GM23248 (cell line): Measurements from ENCODE around the gene PPP1R2. TPM values are rescaled to one million over a fixed set of nuclear protein-coding genes. Genes with fewer than 3 reads are reported as not detected.

Source experiments
- DNase-seq: peaks from one replicate; pipeline ENCODE4 v3.0.0-alpha.2; 2015
- H2AFZ ChIP-seq: fragments of 200-600 bp; sonication (generic); 2 replicates; pipeline ENCODE4 v1.6.1; 2016; ENCODE audit warnings: antibody characterized with exemption
- H3F3A ChIP-seq: fragments of 200-600 bp; sonication (generic); 2 replicates; pipeline ENCODE4 v1.6.1; 2016; ENCODE audit warnings: mild to moderate bottlenecking, antibody characterized with exemption, mixed run types; ENCODE audit not compliant: insufficient read depth
- H3K27ac ChIP-seq: fragments of 200-600 bp; sonication (generic); 2 replicates; pipeline ENCODE4 v1.5.1; 2016; ENCODE audit warnings: mild to moderate bottlenecking
- H3K27me3 ChIP-seq: fragments of 200-600 bp; sonication (generic); replicated peaks from 2 replicates; pipeline ENCODE4 v1.6.1; 2016; ENCODE audit warnings: mild to moderate bottlenecking; ENCODE audit not compliant: insufficient read depth
- H3K36me3 ChIP-seq: fragments of 200-600 bp; sonication (generic); 2 replicates; pipeline ENCODE4 v1.6.1; 2016; ENCODE audit warnings: low read depth, mild to moderate bottlenecking
- H3K4me1 ChIP-seq: fragments of 200-600 bp; sonication (generic); 2 replicates; pipeline ENCODE4 v1.6.1; 2016; ENCODE audit warnings: mild to moderate bottlenecking; ENCODE audit not compliant: insufficient read depth
- H3K4me2 ChIP-seq: fragments of 200-600 bp; sonication (generic); one replicate; pipeline ENCODE4 v1.6.1; 2016; ENCODE audit warnings: mild to moderate bottlenecking; ENCODE audit not compliant: unreplicated experiment
- H3K4me3 ChIP-seq: fragments of 200-600 bp; sonication (generic); 2 replicates; pipeline ENCODE4 v1.5.1; 2016; ENCODE audit warnings: mild to moderate bottlenecking
- H3K79me2 ChIP-seq: fragments of 200-600 bp; sonication (generic); 2 replicates; pipeline ENCODE4 v1.6.1; 2016; ENCODE audit warnings: mild to moderate bottlenecking; ENCODE audit not compliant: insufficient read depth
- H3K9ac ChIP-seq: fragments of 200-600 bp; sonication (generic); 2 replicates; pipeline ENCODE4 v1.6.1; 2016; ENCODE audit warnings: mild to moderate bottlenecking
- H3K9me2 ChIP-seq: fragments of 200-600 bp; sonication (generic); 2 replicates; pipeline ENCODE4 v1.6.1; 2016; ENCODE audit warnings: mixed run types, mild to moderate bottlenecking, moderate library complexity; ENCODE audit not compliant: insufficient read depth
- H3K9me3 ChIP-seq: fragments of 200-600 bp; sonication (generic); one replicate; pipeline ENCODE4 v1.6.1; 2017; ENCODE audit warnings: low read depth
- H4K20me1 ChIP-seq: fragments of 200-600 bp; sonication (generic); 2 replicates; pipeline ENCODE4 v1.6.0; 2016; ENCODE audit not compliant: insufficient read depth
- EZH2 ChIP-seq: fragments of 200-600 bp; sonication (generic); IDR thresholded peaks from 2 replicates; pipeline ENCODE4 v1.6.1; 2018; ENCODE audit warnings: antibody characterized with exemption, mild to moderate bottlenecking; ENCODE audit not compliant: insufficient read depth, poor library complexity, severe bottlenecking
- EZH2phosphoT487 ChIP-seq: fragments of 200-600 bp; sonication (generic); IDR thresholded peaks from 2 replicates; pipeline ENCODE4 v1.6.1; 2018; ENCODE audit warnings: antibody characterized with exemption, moderate library complexity, mild to moderate bottlenecking, low read depth; ENCODE audit not compliant: insufficient read depth
- WGBS, 2 experiments: methylation state at CpG; one replicate each; pipeline ENCODE4 v1.1.6; 2015 to 2017; ENCODE audit warnings: low lambda C conversion rate in 2 of 2, low coverage in 1 of 2; ENCODE audit errors: missing lambda C conversion rate in 2 of 2; 5-methylcytosine and 5-hydroxymethylcytosine counted together
- in situ Hi-C: fragments of 300-500 bp; cut with MboI; formaldehyde crosslinking; loops from 2 replicates; pipeline ENCODE4 v1.15.0; 2020
- polyA plus RNA-seq: library from polyadenylated mRNA; unstranded; fragments of >200 nt; fragmentation: Nextera tagmentation; extraction: Ambion mirVana; gene quantifications from 2 replicates; pipeline ENCODE4 v1.2.1, GENCODE V29; 2016
- total RNA-seq: library from RNA; depleted of rRNA; stranded (reverse); fragments of >200 nt; shearing (Covaris generic); gene quantifications from 2 replicates; pipeline ENCODE4 v1.2.3, GENCODE V29; 2014

The PPP1R2 gene
- total and polyA plus RNA-seq, 2 experiments from 2014 or later: 50.9 to 55.8 TPM

GRCh38 chr3:195582947-195583346, 39.8 kb upstream of the PPP1R2 start:
- Histone ChIP-seq H3K9me2 (no peaks in the 10 kb centered on the region), H3K9me3 (no peaks in the 10 kb centered on the region), H3K27ac (no peak overlapping the region), H3K27me3 (no peaks in the 10 kb centered on the region), H4K20me1 (no peaks in the 10 kb centered on the region), H3K79me2 (no peaks in the 10 kb centered on the region), H3K9ac (no peak overlapping the region), H3F3A (no peaks in the 10 kb centered on the region), H2AFZ (0 out of 2 replicates have a peak overlapping the region, but pooled peaks have one; percentile 86), H3K4me1 (peaks cover 18% of the 10 kb centered on the region), H3K36me3 (no peaks in the 10 kb centered on the region), H3K4me3 (no peak overlapping the region), H3K4me2 (no peak overlapping the region)
- DNase-seq: no peak
- no peak for TF ChIP-seq EZH2
- in situ Hi-C loops: no loop called here
- 75 to 77% methylated on average over 9 of the region's 9 CpGs for WGBS, 2 experiments

DNA sequence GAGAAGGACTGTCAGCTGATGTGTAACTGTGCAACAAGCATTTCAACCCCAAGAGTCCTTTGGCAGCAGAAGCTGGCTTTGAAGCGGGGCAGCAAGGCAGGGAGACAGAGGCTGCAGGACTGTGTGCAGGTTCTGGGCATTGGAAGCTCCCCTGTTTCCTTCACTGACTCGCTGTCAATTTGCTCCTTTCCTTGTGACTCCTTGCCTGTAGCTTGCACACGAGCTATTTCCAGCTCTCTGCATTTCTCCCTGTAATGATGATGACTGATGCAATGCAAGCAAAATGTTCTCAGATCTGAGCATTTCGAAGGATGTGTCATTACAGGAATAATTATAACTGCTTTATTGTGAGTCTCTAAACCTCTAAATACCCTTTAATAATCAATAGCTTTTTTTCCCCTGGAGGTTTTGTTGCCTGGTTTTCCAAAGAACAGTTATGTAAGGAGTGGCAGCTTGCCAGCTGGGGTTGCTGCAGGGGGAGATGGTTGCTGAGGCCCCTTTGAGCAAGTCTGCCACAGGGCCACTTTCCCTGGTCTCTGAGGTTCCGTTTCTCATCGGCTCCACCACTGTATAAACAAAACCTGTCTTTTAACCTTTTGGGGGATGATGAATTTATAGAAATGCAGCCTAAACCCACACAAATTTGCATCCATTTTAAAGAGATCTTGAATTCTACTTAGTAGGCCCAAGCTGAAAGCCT, 37.8 kb upstream of the PPP1R2 start:
- H3K4me1 ChIP-seq: peaks cover 18% of the 10 kb centered on the region
- peak; percentile 83 for DNase-seq
- in situ Hi-C loops: no loop called here
- H3F3A ChIP-seq: no peaks in the 10 kb centered on the region
- 17 to 19% methylated on average over 6 of the region's 6 CpGs for WGBS, 2 experiments
- peak overlapping the region; percentile 45 for H3K27ac ChIP-seq
- peak overlapping the region; percentile 51 for H3K9ac ChIP-seq
- H3K9me3 ChIP-seq: no peaks in the 10 kb centered on the region
- H3K4me2 ChIP-seq: peak overlapping the region; percentile 9
- TF ChIP-seq EZH2 (no peak), EZH2phosphoT487 (no peak)
- H3K36me3 ChIP-seq: no peaks in the 10 kb centered on the region
- peak overlapping the region; percentile 63 for H2AFZ ChIP-seq
- H3K79me2 ChIP-seq: no peaks in the 10 kb centered on the region
- H3K27me3 ChIP-seq: no peaks in the 10 kb centered on the region
- H3K9me2 ChIP-seq: no peaks in the 10 kb centered on the region
- H3K4me3 ChIP-seq: no peak overlapping the region
- no peaks in the 10 kb centered on the region for H4K20me1 ChIP-seq

DNA sequence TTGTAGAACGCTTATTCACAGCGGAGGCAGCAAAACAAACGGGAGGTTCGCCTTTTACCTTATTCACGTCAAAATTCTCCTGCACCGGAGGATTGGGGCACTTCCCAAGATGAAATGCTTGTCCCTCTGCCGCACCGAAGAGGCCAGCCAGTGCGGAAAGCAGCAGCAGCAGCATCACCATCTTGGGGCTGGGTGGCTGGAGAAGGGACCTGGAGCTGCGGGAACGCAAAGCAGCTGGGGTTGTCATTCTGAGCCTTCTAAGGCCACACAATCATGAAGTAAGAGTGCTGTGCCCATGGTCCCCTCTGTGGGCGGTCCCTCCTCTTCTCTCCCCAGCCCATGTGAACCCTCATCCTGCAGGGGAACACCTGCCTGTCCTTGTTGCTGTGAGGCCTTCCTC, 36.2 kb upstream of the PPP1R2 start:
- no peaks in the 10 kb centered on the region for H3K9me3 ChIP-seq
- no peak overlapping the region for H3K27ac ChIP-seq
- 88% methylated on average over 12 of the region's 12 CpGs for WGBS, 2 experiments
- TF ChIP-seq EZH2: no peak
- no peak for TF ChIP-seq EZH2phosphoT487
- H3K79me2 ChIP-seq: no peaks in the 10 kb centered on the region
- no peaks in the 10 kb centered on the region for H4K20me1 ChIP-seq
- no peaks in the 10 kb centered on the region for H3K9me2 ChIP-seq
- DNase-seq: no peak
- in situ Hi-C loops: no loop called here
- H3K36me3 ChIP-seq: no peaks in the 10 kb centered on the region
- no peak overlapping the region for H3K4me2 ChIP-seq
- no peak overlapping the region for H3K4me3 ChIP-seq
- no peak overlapping the region for H2AFZ ChIP-seq
- H3K27me3 ChIP-seq: no peaks in the 10 kb centered on the region
- no peak overlapping the region for H3K9ac ChIP-seq
- H3K4me1 ChIP-seq: peaks cover 16% of the 10 kb centered on the region
- H3F3A ChIP-seq: no peaks in the 10 kb centered on the region

DNA sequence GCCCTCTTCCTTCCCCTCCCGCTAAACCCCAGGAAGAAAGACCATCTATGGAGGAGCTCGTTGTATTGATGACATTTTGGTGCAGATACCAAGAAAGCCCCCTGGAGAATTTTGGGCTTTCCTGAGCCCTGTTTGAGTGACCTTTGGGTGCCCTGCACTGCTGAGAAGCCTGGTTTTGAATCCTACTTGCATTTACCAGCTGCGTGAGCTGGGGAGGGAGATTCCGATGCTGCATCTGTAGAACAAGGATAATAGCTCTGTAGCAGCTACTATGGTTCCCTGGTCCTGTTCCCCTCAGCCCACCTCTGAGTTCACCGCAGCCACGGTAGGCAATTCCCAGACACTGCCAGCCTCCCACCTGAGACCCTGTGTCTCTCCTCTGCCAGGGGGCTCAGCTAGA, 35.4 kb upstream of the PPP1R2 start:
- Histone ChIP-seq H2AFZ (no peak overlapping the region), H3K27me3 (no peaks in the 10 kb centered on the region), H4K20me1 (no peaks in the 10 kb centered on the region), H3K4me3 (no peak overlapping the region), H3K4me2 (no peak overlapping the region), H3K4me1 (peaks cover 9% of the 10 kb centered on the region), H3K27ac (no peak overlapping the region), H3K9ac (no peak overlapping the region), H3K79me2 (no peaks in the 10 kb centered on the region), H3K9me2 (no peaks in the 10 kb centered on the region), H3K36me3 (no peaks in the 10 kb centered on the region), H3K9me3 (no peaks in the 10 kb centered on the region), H3F3A (no peaks in the 10 kb centered on the region)
- no peak for DNase-seq
- in situ Hi-C loops: no loop called here
- no peak for TF ChIP-seq EZH2
- TF ChIP-seq EZH2phosphoT487: no peak
- 83 to 84% methylated on average over 6 of the region's 6 CpGs for WGBS, 2 experiments

GRCh38 chr3:195577645-195578177, 34.6 kb upstream of the PPP1R2 start:
- DNase-seq: no peak
- in situ Hi-C loops: no loop called here
- WGBS, 2 experiments: 69 to 70% methylated on average over 9 of the region's 9 CpGs

More at GRCh38 chr3:195577645-195578177, 34.6 kb upstream of the PPP1R2 start:
- Histone ChIP-seq H3F3A (no peaks in the 10 kb centered on the region), H3K9me3 (no peaks in the 10 kb centered on the region), H3K9ac (no peak overlapping the region), H4K20me1 (no peaks in the 10 kb centered on the region), H3K4me1 (peaks cover 9% of the 10 kb centered on the region; the same call in 1 of the 2 replicates), H3K79me2 (no peaks in the 10 kb centered on the region), H3K27me3 (no peaks in the 10 kb centered on the region), H2AFZ (no peak overlapping the region), H3K27ac (no peak overlapping the region), H3K9me2 (no peaks in the 10 kb centered on the region), H3K4me3 (no peak overlapping the region), H3K36me3 (no peaks in the 10 kb centered on the region), H3K4me2 (no peak overlapping the region)
- TF ChIP-seq EZH2 (no peak), EZH2phosphoT487 (no peak)
